Measurements from ENCODE around the gene KLB.
"Not testable (repeated sequence)": the region's sequence is repeated elsewhere in the genome, so short reads cannot be mapped to it uniquely, and the experiment has no call there.

Gene KLB

GRCh38 chr4:39394706-39395105 lies 12.0 kb upstream of the KLB start:
- no peaks in the 10 kb centered on the region for H3K27me3 ChIP-seq (ENCODE audit: insufficient read depth, poor library complexity, severe bottlenecking)
- no peak overlapping the region for H3K4me3 ChIP-seq (replicated peaks; ENCODE audit: insufficient read depth, low read length)
- TF ChIP-seq POLR2AphosphoS5 (IDR thresholded peaks at IDR 0.05; ENCODE audit: low read depth) = no peak
- no peak for TF ChIP-seq CTCF (IDR thresholded peaks at IDR 0.05; ENCODE audit: insufficient read depth, low read length)
- TF ChIP-seq SPI1 (IDR thresholded peaks at IDR 0.05; ENCODE audit: borderline replicate concordance, low read depth) = no peak
- no peak for TF ChIP-seq GABPA (IDR thresholded peaks at IDR 0.05; ENCODE audit: low read depth)
- TF ChIP-seq REST (IDR thresholded peaks at IDR 0.05; ENCODE audit: insufficient replicate concordance, low read depth) = no peak
- no peak overlapping the region for H3K27ac ChIP-seq (replicated peaks)
- no peak for DNase-seq (ENCODE audit: low read depth in 1 of 2, low spot score in 1 of 2)

GRCh38 chr4:39401640-39402039 lies 5.1 kb upstream of the KLB start:
- not testable (repeated sequence) for DNase-seq (ENCODE audit: low read depth in 1 of 2, low spot score in 1 of 2); H3K27me3 ChIP-seq (ENCODE audit: insufficient read depth, poor library complexity, severe bottlenecking); H3K27ac ChIP-seq (replicated peaks); H3K4me3 ChIP-seq (replicated peaks; ENCODE audit: insufficient read depth, low read length)

GRCh38 chr4:39407584-39407885 lies 805 bp downstream of the KLB start:
- H3K4me3 ChIP-seq (replicated peaks; ENCODE audit: insufficient read depth, low read length) = no peak overlapping the region
- H3K27me3 ChIP-seq (ENCODE audit: insufficient read depth, poor library complexity, severe bottlenecking) = no peaks in the 10 kb centered on the region
- TF ChIP-seq REST (IDR thresholded peaks at IDR 0.05; ENCODE audit: insufficient replicate concordance, low read depth) = no peak
- no peak for TF ChIP-seq GABPA (IDR thresholded peaks at IDR 0.05; ENCODE audit: low read depth)
- TF ChIP-seq CTCF (IDR thresholded peaks at IDR 0.05; ENCODE audit: insufficient read depth, low read length) = no peak
- no peak for TF ChIP-seq SPI1 (IDR thresholded peaks at IDR 0.05; ENCODE audit: borderline replicate concordance, low read depth)
- no peak for TF ChIP-seq POLR2AphosphoS5 (IDR thresholded peaks at IDR 0.05; ENCODE audit: low read depth)
- H3K27ac ChIP-seq (replicated peaks) = no peak overlapping the region
- no peak for DNase-seq (ENCODE audit: low read depth in 1 of 2, low spot score in 1 of 2)

- TF ChIP-seq GABPA (IDR thresholded peaks at IDR 0.05; ENCODE audit: low read depth) = no peak
- no peak for TF ChIP-seq CTCF (IDR thresholded peaks at IDR 0.05; ENCODE audit: insufficient read depth, low read length)
- TF ChIP-seq REST (IDR thresholded peaks at IDR 0.05; ENCODE audit: insufficient replicate concordance, low read depth) = no peak
- TF ChIP-seq SPI1 (IDR thresholded peaks at IDR 0.05; ENCODE audit: borderline replicate concordance, low read depth) = no peak
- no peak for TF ChIP-seq POLR2AphosphoS5 (IDR thresholded peaks at IDR 0.05; ENCODE audit: low read depth)
Measured at GRCh38 chr4:39410415-39410814, 3.7 kb downstream of the KLB start.

GRCh38 chr4:39411561-39411960 lies 4.8 kb downstream of the KLB start:
- not testable (repeated sequence) for H3K4me3 ChIP-seq (replicated peaks; ENCODE audit: insufficient read depth, low read length)

More at GRCh38 chr4:39410415-39410814, 3.7 kb downstream of the KLB start:
- Histone ChIP-seq H3K27ac (replicated peaks) (no peak overlapping the region), H3K4me3 (replicated peaks; ENCODE audit: insufficient read depth, low read length) (no peak overlapping the region), H3K27me3 (ENCODE audit: insufficient read depth, poor library complexity, severe bottlenecking) (no peaks in the 10 kb centered on the region)
- DNase-seq (ENCODE audit: low read depth in 1 of 2, low spot score in 1 of 2) = no peak

More at GRCh38 chr4:39411561-39411960, 4.8 kb downstream of the KLB start:
- DNase-seq (ENCODE audit: low read depth in 1 of 2, low spot score in 1 of 2); H3K27ac ChIP-seq (replicated peaks); H3K27me3 ChIP-seq (ENCODE audit: insufficient read depth, poor library complexity, severe bottlenecking): not testable (repeated sequence)
